ENCODE results near the gene UBE2E3. TPM values are rescaled to one million over a fixed set of nuclear protein-coding genes. Genes with fewer than 3 reads are reported as not detected.
"Not testable (repeated sequence)": the region's sequence is repeated elsewhere in the genome, so short reads cannot be mapped to it uniquely, and the experiment has no call there.

Gene UBE2E3
- total RNA-seq, 1 donor from 2014 or later, result 64.9 TPM

DNA sequence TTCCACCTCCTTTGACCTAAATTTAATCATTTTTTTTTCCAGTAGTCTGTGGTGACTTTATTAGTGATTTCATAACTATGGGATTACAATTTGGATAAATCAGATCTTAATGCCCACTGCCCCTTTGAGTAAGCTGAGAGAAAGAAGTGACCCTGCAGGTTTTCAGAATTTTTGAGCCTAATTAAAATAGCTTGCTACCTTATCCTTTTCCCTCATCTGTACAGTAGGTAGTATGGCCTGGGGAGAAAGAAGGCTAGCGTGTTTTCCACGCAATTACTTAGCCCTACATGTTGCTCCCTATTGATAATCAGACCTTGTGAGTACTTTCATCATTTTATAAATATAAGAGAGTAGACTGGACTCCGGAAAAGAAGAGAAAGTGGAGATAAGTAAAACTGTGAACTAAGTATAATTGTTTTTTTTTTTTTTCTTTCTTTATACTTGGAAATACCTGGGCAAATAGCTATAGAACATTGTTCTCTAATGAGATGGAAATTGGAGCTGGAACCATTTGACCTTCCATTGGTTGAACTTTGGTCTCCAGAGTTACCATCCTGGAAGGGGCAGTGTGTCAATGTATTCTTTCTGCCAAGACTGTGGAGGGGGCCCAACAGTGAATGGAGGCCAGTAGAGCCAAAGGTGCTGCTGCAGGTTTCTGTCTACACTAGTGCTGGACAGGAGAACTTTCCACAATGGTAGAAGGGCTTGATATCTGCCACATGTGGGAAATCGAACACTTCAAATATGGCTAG is 26.9 kb downstream of the UBE2E3 start:
- ATAC-seq, result no peak
- DNase-seq (ENCODE audit: low spot score), result no peak
- intact Hi-C loops (cut with DNase I), result no loop called here

DNA sequence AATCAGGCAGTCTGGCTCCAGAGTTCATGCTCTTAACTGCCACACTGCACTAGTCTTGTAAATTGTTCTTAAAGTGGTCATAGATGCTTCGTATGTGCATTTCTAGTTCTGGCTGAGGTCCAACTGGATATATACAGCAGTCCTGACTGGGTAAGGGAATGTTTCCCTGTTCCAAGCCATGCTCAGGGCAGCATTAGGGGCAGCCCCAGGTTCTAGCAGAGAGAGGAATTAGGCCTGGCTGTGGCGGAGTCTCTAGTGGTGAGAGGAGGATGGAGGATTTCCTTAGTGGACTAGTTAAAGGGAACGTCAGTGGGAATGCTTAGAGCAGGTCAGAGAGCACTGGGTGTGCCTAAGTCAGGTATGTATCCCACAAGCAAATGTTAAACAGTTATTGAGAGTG is 28.0 kb downstream of the UBE2E3 start:
- DNase-seq (ENCODE audit: low spot score), result no peak
- no peak for ATAC-seq
- intact Hi-C loops (cut with DNase I), result no loop called here

DNA sequence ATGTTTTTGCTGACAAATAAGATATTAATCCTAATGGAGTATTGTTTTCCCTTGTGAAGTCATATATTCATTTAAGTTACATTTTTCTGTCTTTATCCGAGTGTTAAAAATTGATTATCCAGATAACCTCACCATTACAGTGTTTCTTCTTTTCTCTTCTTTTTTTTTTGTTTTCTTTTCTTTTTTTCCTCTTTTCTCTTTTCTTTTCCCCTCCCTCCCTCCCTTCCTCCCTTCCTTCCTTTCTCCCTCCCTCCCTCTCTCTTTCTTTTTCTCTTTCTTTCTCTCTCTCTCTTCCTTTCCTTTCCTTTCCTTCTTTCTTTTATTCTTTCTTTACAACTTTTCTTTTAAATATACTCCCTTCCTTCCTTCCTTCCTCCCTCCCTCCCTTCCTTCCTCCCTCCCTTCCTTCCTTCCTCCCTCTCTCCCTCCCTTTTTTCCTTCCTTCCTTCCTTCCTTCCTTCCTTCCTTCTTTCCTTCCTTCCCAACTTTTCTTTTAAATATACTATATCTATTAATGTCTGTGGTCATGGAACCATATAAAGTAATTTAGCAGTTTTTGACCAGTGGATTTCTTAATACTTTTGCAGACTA is 40.9 kb downstream of the UBE2E3 start:
- intact Hi-C loops (cut with DNase I), result no loop called here
- DNase-seq (ENCODE audit: low spot score) (no peak), ATAC-seq (no peak)

GRCh38 chr2:181022652-181023051 is 42.2 kb downstream of the UBE2E3 start:
- no peak for ATAC-seq
- intact Hi-C loops (cut with DNase I), result no loop called here
- no peak for DNase-seq (ENCODE audit: low spot score)

- ATAC-seq (no peak), DNase-seq (ENCODE audit: low spot score) (no peak)
- intact Hi-C loops (cut with DNase I), result no loop called here
Observed at GRCh38 chr2:181025004-181025403, 44.6 kb downstream of the UBE2E3 start.

GRCh38 chr2:181036445-181036844 is 56.0 kb downstream of the UBE2E3 start:
- ATAC-seq, result no peak
- intact Hi-C loops (cut with DNase I), result no loop called here
- no peak for DNase-seq (ENCODE audit: low spot score)

GRCh38 chr2:181036848-181037603 is 56.6 kb downstream of the UBE2E3 start:
- no peak for ATAC-seq
- intact Hi-C loops (cut with DNase I), result no loop called here
- no peak for DNase-seq (ENCODE audit: low spot score)

DNA sequence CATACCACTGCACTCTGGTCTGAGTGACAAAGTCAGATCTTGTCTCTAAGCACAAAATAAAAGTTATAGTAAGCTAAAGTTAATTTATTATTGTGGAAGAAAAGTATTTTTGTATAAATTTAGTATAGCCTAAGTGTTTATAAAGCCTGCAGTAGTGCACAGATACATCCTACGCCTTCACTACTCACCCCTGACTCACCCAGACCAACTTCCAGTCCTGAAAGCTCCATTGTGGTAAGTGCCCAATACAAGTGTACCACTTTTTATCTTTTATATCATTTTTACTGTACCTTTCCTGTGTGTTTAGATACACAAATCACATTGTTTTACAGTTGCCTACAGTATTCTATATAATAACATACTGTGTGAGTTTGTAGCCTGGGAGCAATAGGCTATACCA is 57.5 kb downstream of the UBE2E3 start:
- DNase-seq (ENCODE audit: low spot score) (no peak), ATAC-seq (no peak)
- intact Hi-C loops (cut with DNase I), result no loop called here

DNA sequence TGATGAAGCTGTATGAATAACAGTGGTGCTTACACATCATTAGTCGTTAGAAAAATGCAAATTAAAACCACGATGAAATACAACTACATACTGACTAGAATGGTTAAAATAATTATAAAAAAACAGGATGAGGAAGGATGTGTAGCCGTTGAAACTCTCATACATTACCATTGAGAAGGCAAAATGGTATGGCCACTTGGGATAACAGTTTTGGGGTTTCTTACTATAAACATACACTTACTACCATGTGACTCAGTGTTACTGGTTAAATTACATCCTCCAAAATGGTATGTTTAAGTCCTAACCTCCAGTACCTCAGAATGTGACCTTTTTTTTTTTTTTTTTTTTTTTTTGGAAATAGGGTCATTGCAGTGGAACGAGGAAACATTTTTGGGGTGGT is 58.4 kb downstream of the UBE2E3 start:
- intact Hi-C loops (cut with DNase I), result no loop called here
- no peak for DNase-seq (ENCODE audit: low spot score)

DNA sequence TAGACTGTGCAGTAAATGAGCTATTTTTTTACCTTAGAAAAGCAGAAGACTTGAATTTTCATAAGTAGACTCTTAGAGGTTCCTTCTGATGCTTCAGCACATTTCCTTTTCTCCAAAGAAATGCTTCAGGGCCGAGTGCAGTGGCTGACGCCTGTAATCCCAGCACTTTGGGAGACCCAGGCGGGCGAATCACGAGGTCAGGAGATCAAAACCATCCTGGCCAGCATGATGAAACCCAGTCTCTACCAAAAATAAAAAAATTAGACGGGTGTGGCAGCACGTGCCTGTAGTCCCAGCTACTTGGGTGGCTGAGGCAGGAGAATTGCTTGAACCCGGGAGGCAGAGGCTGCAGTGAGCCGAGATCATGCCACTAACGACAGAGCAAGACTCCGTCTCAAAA is 60.4 kb downstream of the UBE2E3 start:
- not testable (repeated sequence) for DNase-seq (ENCODE audit: low spot score); ATAC-seq

More for the DNA sequence above, 58.4 kb downstream of the UBE2E3 start:
- no peak for ATAC-seq

DNA sequence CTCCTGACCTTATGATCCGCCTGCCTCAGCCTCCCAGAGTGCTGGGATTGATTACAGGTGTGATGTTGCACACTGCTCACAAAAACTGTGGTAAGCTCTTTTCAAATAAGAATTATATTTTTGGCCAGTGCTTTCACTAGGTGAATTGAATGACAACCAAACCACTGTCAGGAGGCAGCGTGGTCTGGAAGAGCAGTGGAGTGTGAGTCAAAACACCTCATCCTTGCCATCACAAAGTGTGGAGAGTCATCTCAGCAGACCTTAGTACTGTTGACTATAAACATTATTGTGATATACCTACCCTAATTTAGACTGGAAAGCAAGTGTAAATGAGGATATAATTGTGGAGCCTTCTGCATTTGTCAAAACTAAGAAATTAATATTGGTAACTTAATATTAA is 61.3 kb downstream of the UBE2E3 start:
- DNase-seq (ENCODE audit: low spot score), result no peak
- no peak for ATAC-seq
- intact Hi-C loops (cut with DNase I), result no loop called here

More for the DNA sequence above, 60.4 kb downstream of the UBE2E3 start:
- intact Hi-C loops (cut with DNase I), result not testable (repeated sequence)

- no peak for ATAC-seq
- DNase-seq (ENCODE audit: low spot score), result no peak
- intact Hi-C loops (cut with DNase I), result no loop called here
Observed at GRCh38 chr2:181042706-181043105, 62.3 kb downstream of the UBE2E3 start.

GRCh38 chr2:181046833-181047232 is 66.4 kb downstream of the UBE2E3 start:
- intact Hi-C loops (cut with DNase I), result no loop called here
- DNase-seq (ENCODE audit: low spot score) (no peak), ATAC-seq (no peak)

DNA sequence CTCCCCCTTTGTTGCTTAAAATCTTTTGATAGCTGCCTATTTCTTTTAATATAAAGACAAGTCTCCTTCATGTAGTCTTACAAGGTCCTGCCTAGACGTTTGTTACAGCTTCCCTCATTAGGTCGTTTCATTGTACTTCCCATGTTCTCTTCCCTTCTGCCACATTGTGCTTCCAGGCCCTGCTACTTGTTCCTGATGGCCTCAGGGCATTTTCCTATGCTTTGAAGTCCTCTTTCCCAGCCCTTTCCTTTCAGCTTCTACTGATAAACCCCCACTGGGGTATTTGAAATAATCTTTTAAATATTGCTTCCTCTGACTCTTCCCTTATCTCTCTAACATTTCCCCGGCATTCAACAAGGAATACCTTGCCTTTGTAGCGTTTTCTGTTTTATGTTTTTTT is 67.4 kb downstream of the UBE2E3 start:
- DNase-seq (ENCODE audit: low spot score), result no peak
- intact Hi-C loops (cut with DNase I), result no loop called here
- no peak for ATAC-seq

DNA sequence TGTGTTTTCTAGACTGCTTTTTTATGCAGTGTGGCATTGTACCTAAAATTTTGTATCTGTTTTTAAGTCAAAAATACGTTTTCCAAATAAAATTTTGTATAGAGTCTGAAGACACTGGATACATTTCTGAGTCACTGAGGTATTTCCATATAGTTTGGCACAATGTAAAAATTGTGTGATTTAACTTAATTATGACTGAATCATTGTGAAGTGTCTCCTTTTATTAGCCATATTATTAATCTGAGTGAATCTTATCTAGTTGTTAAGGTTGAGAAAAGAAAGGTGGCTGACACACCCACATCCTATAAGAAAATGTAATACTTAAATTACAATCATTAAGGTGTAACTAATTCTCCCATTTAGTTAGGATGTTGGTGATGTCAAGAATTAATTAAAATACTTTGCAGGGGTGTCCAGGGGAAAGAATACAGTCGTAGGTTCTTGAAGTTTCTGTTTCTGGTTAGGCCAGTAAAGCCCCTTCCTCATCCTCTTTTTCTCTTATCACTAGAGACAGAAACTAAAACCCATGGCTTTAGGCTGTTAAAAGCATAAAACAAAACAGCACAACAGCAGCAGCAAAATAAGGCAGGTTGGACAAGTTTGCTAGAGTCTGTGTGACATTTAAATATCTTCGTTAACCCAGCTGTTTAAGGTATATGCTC is 71.6 kb downstream of the UBE2E3 start:
- intact Hi-C loops (cut with DNase I), result no loop called here
- DNase-seq (ENCODE audit: low spot score) (no peak), ATAC-seq (no peak)

DNA sequence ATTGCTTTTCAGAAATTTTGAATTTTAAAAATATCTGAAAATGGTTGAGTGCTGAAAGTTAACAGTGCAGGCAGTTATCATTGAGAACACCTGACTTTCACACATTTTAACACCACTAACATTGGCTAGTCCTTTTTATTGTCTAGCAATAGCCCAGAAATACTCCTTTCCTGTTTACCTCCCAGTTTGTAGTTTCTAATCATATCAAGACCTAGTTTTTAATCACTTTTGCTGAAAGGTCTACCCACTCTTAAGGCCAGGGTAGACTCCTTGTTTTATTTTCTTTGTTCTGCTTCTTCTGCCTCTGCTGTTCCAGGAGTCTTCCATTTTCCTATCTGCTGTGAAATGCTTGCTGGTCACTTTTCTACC is 72.1 kb downstream of the UBE2E3 start:
- ATAC-seq, result no peak
- intact Hi-C loops (cut with DNase I), result no loop called here
- DNase-seq (ENCODE audit: low spot score), result no peak

- ATAC-seq (no peak), DNase-seq (ENCODE audit: low spot score) (no peak)
- intact Hi-C loops (cut with DNase I), result no loop called here
Observed at GRCh38 chr2:181054256-181054655, 73.9 kb downstream of the UBE2E3 start.

GRCh38 chr2:181054843-181055242 is 74.4 kb downstream of the UBE2E3 start:
- no peak for DNase-seq (ENCODE audit: low spot score)
- intact Hi-C loops (cut with DNase I), result no loop called here
- no peak for ATAC-seq

- ATAC-seq, result no peak
- DNase-seq (ENCODE audit: low spot score), result no peak
- intact Hi-C loops (cut with DNase I), result no loop called here
Observed at GRCh38 chr2:181058378-181059269, 78.2 kb downstream of the UBE2E3 start.

Data from sciatic nerve (tissue), 2 donors.